ENCODE measurements around the gene FHL2. TPM values are rescaled to one million over a fixed set of nuclear protein-coding genes. Genes with fewer than 3 reads are reported as not detected.

FHL2 gene
- total and polyA plus RNA-seq, 2 donors: 14.2 to 49.2 TPM

DNA sequence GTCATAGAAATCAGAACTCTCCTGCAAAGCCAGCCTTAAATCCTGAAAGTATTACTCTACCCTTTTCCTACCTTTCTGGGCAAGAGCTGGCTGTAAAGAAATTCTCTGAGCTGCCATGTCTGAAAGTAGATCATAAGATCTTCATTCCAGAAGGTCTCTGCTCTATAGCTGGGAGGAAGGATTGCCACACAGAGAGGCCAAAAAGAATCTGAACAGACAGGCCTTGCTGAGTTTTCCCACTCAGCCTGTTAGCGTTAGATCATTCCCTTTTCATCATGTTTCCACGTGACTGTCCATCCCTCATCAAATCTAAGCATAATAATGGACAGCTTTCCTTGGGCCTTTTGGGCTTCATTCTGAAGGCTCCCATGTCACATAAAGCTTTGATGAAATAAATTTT lies 43.2 kb upstream of the FHL2 start:
- no peak for DNase-seq (ENCODE audit: low read depth in 6 of 9, low spot score in 9 of 9)
- Histone ChIP-seq H3K27ac (ENCODE audit: low read depth in 1 of 2, low read length in 1 of 2) (no peak overlapping the region), H3K36me3 (ENCODE audit: control insufficient read depth in 2 of 2, insufficient read depth in 2 of 2, low read length in 1 of 2) (no peaks in the 10 kb centered on the region), H3K9me3 (ENCODE audit: control insufficient read depth in 2 of 2, insufficient read depth in 1 of 2, low read length in 1 of 2) (peaks cover 0 to 3% of the 10 kb centered on the region in 2 donors), H3K4me3 (ENCODE audit: low read length in 2 of 2) (no peak overlapping the region), H3K27me3 (ENCODE audit: control insufficient read depth in 2 of 2, insufficient read depth in 1 of 2, low read length in 1 of 2) (no peaks in the 10 kb centered on the region), H3K4me1 (ENCODE audit: control insufficient read depth in 2 of 2, insufficient read depth in 2 of 2, low read length in 2 of 2) (peaks cover 20 to 38% of the 10 kb centered on the region in 2 donors)
- over 99% methylated on average over 2 of the region's 2 CpGs for WGBS

- H3K27me3 ChIP-seq (ENCODE audit: control insufficient read depth in 2 of 2, insufficient read depth in 1 of 2, low read length in 1 of 2): no peaks in the 10 kb centered on the region
- no peaks in the 10 kb centered on the region for H3K36me3 ChIP-seq (ENCODE audit: control insufficient read depth in 2 of 2, insufficient read depth in 2 of 2, low read length in 1 of 2)
- peaks cover 15 to 29% of the 10 kb centered on the region in 2 donors for H3K4me1 ChIP-seq (ENCODE audit: control insufficient read depth in 2 of 2, insufficient read depth in 2 of 2, low read length in 2 of 2)
- DNase-seq (ENCODE audit: low read depth in 6 of 9, low spot score in 9 of 9): no peak
- no peak overlapping the region for H3K4me3 ChIP-seq (ENCODE audit: low read length in 2 of 2)
- H3K9me3 ChIP-seq (ENCODE audit: control insufficient read depth in 2 of 2, insufficient read depth in 1 of 2, low read length in 1 of 2): peaks cover 0 to 3% of the 10 kb centered on the region in 2 donors
- no peak overlapping the region for H3K27ac ChIP-seq (ENCODE audit: low read depth in 1 of 2, low read length in 1 of 2)
- WGBS: 92% methylated on average over 5 of the region's 5 CpGs
Observed at GRCh38 chr2:105439141-105439540, 40.3 kb upstream of the FHL2 start.

GRCh38 chr2:105438104-105438929 lies 39.5 kb upstream of the FHL2 start:
- peak in 2 of 9 donors; percentile 20 to 53 for DNase-seq (ENCODE audit: low read depth in 6 of 9, low spot score in 9 of 9)
- Histone ChIP-seq H3K4me3 (ENCODE audit: low read length in 2 of 2) (no peak overlapping the region), H3K27ac (ENCODE audit: low read depth in 1 of 2, low read length in 1 of 2) (peak overlapping the region; percentile 31 to 58), H3K9me3 (ENCODE audit: control insufficient read depth in 2 of 2, insufficient read depth in 1 of 2, low read length in 1 of 2) (peaks cover 0 to 3% of the 10 kb centered on the region in 2 donors), H3K4me1 (ENCODE audit: control insufficient read depth in 2 of 2, insufficient read depth in 2 of 2, low read length in 2 of 2) (peaks cover 14 to 21% of the 10 kb centered on the region in 2 donors), H3K36me3 (ENCODE audit: control insufficient read depth in 2 of 2, insufficient read depth in 2 of 2, low read length in 1 of 2) (no peaks in the 10 kb centered on the region), H3K27me3 (ENCODE audit: control insufficient read depth in 2 of 2, insufficient read depth in 1 of 2, low read length in 1 of 2) (no peaks in the 10 kb centered on the region)
- 64% methylated on average over 10 of the region's 10 CpGs for WGBS

- no peak for DNase-seq (ENCODE audit: low read depth in 6 of 9, low spot score in 9 of 9)
- Histone ChIP-seq H3K36me3 (ENCODE audit: control insufficient read depth in 2 of 2, insufficient read depth in 2 of 2, low read length in 1 of 2) (no peaks in the 10 kb centered on the region), H3K4me1 (ENCODE audit: control insufficient read depth in 2 of 2, insufficient read depth in 2 of 2, low read length in 2 of 2) (peaks cover 10 to 18% of the 10 kb centered on the region in 2 donors), H3K4me3 (ENCODE audit: low read length in 2 of 2) (no peak overlapping the region), H3K27ac (ENCODE audit: low read depth in 1 of 2, low read length in 1 of 2) (peak overlapping the region in 1 of 2 donors; percentile 58), H3K27me3 (ENCODE audit: control insufficient read depth in 2 of 2, insufficient read depth in 1 of 2, low read length in 1 of 2) (no peaks in the 10 kb centered on the region), H3K9me3 (ENCODE audit: control insufficient read depth in 2 of 2, insufficient read depth in 1 of 2, low read length in 1 of 2) (peaks cover 0 to 3% of the 10 kb centered on the region in 2 donors)
- WGBS: 87% methylated on average over 3 of the region's 3 CpGs
Observed at GRCh38 chr2:105437708-105438103, 38.9 kb upstream of the FHL2 start.

GRCh38 chr2:105432749-105433148 lies 33.9 kb upstream of the FHL2 start:
- no peaks in the 10 kb centered on the region for H3K36me3 ChIP-seq (ENCODE audit: control insufficient read depth in 2 of 2, insufficient read depth in 2 of 2, low read length in 1 of 2)
- no peaks in the 10 kb centered on the region for H3K27me3 ChIP-seq (ENCODE audit: control insufficient read depth in 2 of 2, insufficient read depth in 1 of 2, low read length in 1 of 2)
- H3K4me1 ChIP-seq (ENCODE audit: control insufficient read depth in 2 of 2, insufficient read depth in 2 of 2, low read length in 2 of 2): peaks cover 9 to 11% of the 10 kb centered on the region in 2 donors
- H3K27ac ChIP-seq (ENCODE audit: low read depth in 1 of 2, low read length in 1 of 2): no peak overlapping the region
- 93% methylated on average over 4 of the region's 4 CpGs for WGBS
- no peak overlapping the region for H3K4me3 ChIP-seq (ENCODE audit: low read length in 2 of 2)
- no peaks in the 10 kb centered on the region for H3K9me3 ChIP-seq (ENCODE audit: control insufficient read depth in 2 of 2, insufficient read depth in 1 of 2, low read length in 1 of 2)
- DNase-seq (ENCODE audit: low read depth in 6 of 9, low spot score in 9 of 9): no peak

GRCh38 chr2:105432044-105432399 lies 33.2 kb upstream of the FHL2 start:
- H3K4me1 ChIP-seq (ENCODE audit: control insufficient read depth in 2 of 2, insufficient read depth in 2 of 2, low read length in 2 of 2): peaks cover 13 to 19% of the 10 kb centered on the region in 2 donors
- no peak for DNase-seq (ENCODE audit: low read depth in 6 of 9, low spot score in 9 of 9)
- WGBS: 91% methylated on average over 2 of the region's 2 CpGs
- no peaks in the 10 kb centered on the region for H3K27me3 ChIP-seq (ENCODE audit: control insufficient read depth in 2 of 2, insufficient read depth in 1 of 2, low read length in 1 of 2)
- no peaks in the 10 kb centered on the region for H3K36me3 ChIP-seq (ENCODE audit: control insufficient read depth in 2 of 2, insufficient read depth in 2 of 2, low read length in 1 of 2)
- H3K27ac ChIP-seq (ENCODE audit: low read depth in 1 of 2, low read length in 1 of 2): no peak overlapping the region
- no peak overlapping the region for H3K4me3 ChIP-seq (ENCODE audit: low read length in 2 of 2)
- H3K9me3 ChIP-seq (ENCODE audit: control insufficient read depth in 2 of 2, insufficient read depth in 1 of 2, low read length in 1 of 2): no peaks in the 10 kb centered on the region

- WGBS: 91% methylated on average over 4 of the region's 4 CpGs
- DNase-seq (ENCODE audit: low read depth in 6 of 9, low spot score in 9 of 9): no peak
- Histone ChIP-seq H3K36me3 (ENCODE audit: control insufficient read depth in 2 of 2, insufficient read depth in 2 of 2, low read length in 1 of 2) (no peaks in the 10 kb centered on the region), H3K4me1 (ENCODE audit: control insufficient read depth in 2 of 2, insufficient read depth in 2 of 2, low read length in 2 of 2) (peaks cover 19 to 23% of the 10 kb centered on the region in 2 donors), H3K27ac (ENCODE audit: low read depth in 1 of 2, low read length in 1 of 2) (peak overlapping the region in 1 of 2 donors; percentile 18), H3K9me3 (ENCODE audit: control insufficient read depth in 2 of 2, insufficient read depth in 1 of 2, low read length in 1 of 2) (no peaks in the 10 kb centered on the region), H3K4me3 (ENCODE audit: low read length in 2 of 2) (no peak overlapping the region), H3K27me3 (ENCODE audit: control insufficient read depth in 2 of 2, insufficient read depth in 1 of 2, low read length in 1 of 2) (no peaks in the 10 kb centered on the region)
Observed at GRCh38 chr2:105431367-105432043, 32.7 kb upstream of the FHL2 start.

DNA sequence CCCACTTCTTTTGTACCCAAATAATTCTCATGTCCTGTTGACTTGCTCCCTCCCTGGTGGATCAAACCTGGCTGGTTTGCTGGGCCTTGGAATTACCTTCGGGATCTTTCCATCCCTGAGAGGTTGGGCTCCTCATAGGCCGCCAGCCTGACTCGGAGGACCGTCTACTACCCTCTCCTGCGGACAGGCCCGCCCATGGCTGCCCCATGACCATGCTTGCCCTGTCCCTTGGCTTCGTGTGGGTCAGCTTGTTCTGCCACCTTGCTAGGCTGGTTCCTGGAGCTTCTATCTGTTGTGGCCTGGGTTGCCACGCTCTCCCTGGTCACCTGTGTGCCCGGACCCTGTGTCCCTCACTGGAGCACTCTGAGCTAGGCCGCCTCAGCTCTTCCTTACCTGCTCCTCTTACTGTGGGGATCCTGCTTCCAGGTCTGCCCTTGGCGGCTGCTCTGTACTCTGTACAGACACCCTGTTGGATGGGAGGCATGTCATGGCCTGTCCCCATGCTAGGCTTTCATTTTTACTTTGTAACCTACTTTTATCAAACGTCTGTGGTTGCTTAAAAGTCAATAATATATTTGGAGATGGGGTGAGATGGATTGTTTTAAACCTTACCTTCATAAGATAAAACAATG lies 29.7 kb upstream of the FHL2 start:
- H3K9me3 ChIP-seq (ENCODE audit: control insufficient read depth in 2 of 2, insufficient read depth in 1 of 2, low read length in 1 of 2): no peaks in the 10 kb centered on the region
- H3K27ac ChIP-seq (ENCODE audit: low read depth in 1 of 2, low read length in 1 of 2): peak overlapping the region in 1 of 2 donors; percentile 60
- DNase-seq (ENCODE audit: low read depth in 6 of 9, low spot score in 9 of 9): no peak
- 95% methylated on average over 12 of the region's 12 CpGs for WGBS
- H3K27me3 ChIP-seq (ENCODE audit: control insufficient read depth in 2 of 2, insufficient read depth in 1 of 2, low read length in 1 of 2): no peaks in the 10 kb centered on the region
- H3K4me3 ChIP-seq (ENCODE audit: low read length in 2 of 2): no peak overlapping the region
- peaks cover 27 to 29% of the 10 kb centered on the region in 2 donors for H3K4me1 ChIP-seq (ENCODE audit: control insufficient read depth in 2 of 2, insufficient read depth in 2 of 2, low read length in 2 of 2)
- no peaks in the 10 kb centered on the region for H3K36me3 ChIP-seq (ENCODE audit: control insufficient read depth in 2 of 2, insufficient read depth in 2 of 2, low read length in 1 of 2)

DNA sequence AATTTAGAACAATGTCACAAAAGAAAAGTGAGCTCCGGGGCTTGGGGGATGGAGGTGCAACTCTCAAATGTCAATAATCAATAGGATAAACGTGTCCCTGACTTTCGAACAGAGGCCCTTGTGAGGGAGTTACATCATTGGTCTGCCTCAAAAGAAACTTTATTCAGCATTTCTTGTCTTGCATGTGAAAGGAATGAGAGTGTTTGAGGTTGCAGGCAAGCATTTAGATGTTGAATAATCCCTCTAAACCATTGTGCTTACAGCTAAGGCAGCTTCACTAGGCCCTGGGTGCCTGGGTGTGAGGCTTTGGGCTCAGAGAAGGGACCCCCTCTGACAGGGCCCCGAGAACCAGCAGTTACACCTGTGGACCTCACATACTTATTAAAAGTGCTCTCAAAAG lies 28.6 kb upstream of the FHL2 start:
- H3K4me1 ChIP-seq (ENCODE audit: control insufficient read depth in 2 of 2, insufficient read depth in 2 of 2, low read length in 2 of 2): peaks cover 27% of the 10 kb centered on the region in 2 donors
- H3K27me3 ChIP-seq (ENCODE audit: control insufficient read depth in 2 of 2, insufficient read depth in 1 of 2, low read length in 1 of 2): no peaks in the 10 kb centered on the region
- no peak overlapping the region for H3K4me3 ChIP-seq (ENCODE audit: low read length in 2 of 2)
- H3K36me3 ChIP-seq (ENCODE audit: control insufficient read depth in 2 of 2, insufficient read depth in 2 of 2, low read length in 1 of 2): no peaks in the 10 kb centered on the region
- no peaks in the 10 kb centered on the region for H3K9me3 ChIP-seq (ENCODE audit: control insufficient read depth in 2 of 2, insufficient read depth in 1 of 2, low read length in 1 of 2)
- DNase-seq (ENCODE audit: low read depth in 6 of 9, low spot score in 9 of 9): no peak
- 94% methylated on average over 4 of the region's 4 CpGs for WGBS
- no peak overlapping the region for H3K27ac ChIP-seq (ENCODE audit: low read depth in 1 of 2, low read length in 1 of 2)
